ENCODE data around the gene PRKCH.

The PRKCH gene

DNA sequence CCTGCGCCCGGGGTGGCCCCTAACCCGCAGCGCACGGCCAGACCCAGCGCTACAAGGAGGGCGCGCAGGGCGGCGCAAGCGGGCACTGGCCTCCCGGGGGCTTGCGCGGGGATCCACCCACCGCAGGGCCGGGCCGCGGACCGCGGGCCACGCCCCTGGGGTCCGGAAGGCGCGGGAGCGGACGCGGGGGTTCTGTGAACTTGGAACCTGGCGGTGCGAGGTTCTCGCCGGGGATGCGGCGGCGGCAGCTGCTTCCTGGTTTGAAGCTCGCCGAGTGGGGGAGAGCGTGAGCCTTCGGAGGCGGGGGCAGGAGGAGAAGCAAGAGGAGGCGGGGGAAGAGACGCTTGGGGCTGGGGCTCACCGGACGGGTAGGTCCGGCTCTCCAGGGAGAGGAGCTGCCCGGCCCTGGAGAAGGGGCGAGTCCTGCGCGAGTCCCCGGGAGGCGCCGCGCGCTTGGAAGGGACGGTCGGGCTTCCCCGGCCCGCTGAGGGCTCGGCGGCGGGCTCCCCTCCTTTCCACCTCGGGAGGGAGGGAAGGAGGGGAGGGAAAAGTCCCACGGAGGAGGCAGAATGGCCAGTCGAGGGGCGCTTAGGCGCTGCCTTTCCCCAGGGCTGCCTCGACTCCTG, at the start of gene PRKCH:
Gene PRKCH, plus strand, starts transcription at position 195 of the 626 bp plus-strand sequence. CDS start 523 bp downstream, outside the sequence.
- TF ChIP-seq, protein P1, sequence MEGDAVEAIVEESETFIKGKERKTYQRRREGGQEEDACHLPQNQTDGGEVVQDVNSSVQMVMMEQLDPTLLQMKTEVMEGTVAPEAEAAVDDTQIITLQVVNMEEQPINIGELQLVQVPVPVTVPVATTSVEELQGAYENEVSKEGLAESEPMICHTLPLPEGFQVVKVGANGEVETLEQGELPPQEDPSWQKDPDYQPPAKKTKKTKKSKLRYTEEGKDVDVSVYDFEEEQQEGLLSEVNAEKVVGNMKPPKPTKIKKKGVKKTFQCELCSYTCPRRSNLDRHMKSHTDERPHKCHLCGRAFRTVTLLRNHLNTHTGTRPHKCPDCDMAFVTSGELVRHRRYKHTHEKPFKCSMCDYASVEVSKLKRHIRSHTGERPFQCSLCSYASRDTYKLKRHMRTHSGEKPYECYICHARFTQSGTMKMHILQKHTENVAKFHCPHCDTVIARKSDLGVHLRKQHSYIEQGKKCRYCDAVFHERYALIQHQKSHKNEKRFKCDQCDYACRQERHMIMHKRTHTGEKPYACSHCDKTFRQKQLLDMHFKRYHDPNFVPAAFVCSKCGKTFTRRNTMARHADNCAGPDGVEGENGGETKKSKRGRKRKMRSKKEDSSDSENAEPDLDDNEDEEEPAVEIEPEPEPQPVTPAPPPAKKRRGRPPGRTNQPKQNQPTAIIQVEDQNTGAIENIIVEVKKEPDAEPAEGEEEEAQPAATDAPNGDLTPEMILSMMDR (IDR thresholded peaks at IDR 0.05; ENCODE audit: low read depth, low read length): no peak
- peak within 1 kb of the TSS; percentile 53 for H3K4me3 ChIP-seq (ENCODE audit: low read depth, low read length)

DNA sequence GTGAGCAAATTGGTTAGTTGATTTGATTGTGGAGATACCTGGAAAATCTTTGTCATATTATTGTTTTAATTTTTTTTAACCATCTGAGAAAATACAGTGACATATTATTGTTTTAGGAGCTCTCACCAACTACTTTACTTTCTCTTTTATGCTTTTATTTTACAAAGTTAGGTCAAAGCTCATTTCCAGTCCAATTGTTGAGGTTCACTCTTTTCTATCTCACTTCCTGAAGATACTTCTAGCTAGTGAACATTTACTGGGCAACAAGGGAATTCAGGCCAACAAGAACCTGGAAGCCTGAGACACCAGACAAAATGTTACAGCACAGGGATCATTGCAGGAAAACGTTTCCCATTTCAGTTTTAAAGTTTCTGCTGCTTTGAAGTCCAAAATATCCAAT, 44.1 kb upstream of the PRKCH start:
- TF ChIP-seq, protein P1 (IDR thresholded peaks at IDR 0.05; ENCODE audit: low read depth, low read length): no peak
- no peak overlapping the region for H3K4me3 ChIP-seq (ENCODE audit: low read depth, low read length)

DNA sequence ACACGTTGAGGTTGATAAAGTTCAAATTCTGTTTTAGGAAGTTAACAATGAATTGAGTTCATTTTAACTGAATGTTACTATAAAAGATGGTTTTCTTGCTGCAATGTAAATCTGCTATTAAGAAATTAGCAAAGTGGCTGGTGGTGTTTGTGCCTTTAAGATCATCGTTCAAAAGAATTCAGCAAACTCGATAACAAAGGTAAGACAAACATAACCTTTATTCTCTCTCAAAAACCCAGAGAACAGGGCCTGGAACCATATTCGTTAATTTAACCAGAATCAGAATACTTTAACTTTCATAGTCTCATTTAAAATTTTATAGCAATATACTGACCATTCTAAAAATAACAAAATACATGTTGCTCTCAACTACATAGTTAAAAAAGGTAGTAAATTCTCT, 43.6 kb upstream of the PRKCH start:
- TF ChIP-seq, protein P1 (IDR thresholded peaks at IDR 0.05; ENCODE audit: low read depth, low read length): no peak
- H3K4me3 ChIP-seq (ENCODE audit: low read depth, low read length): no peak overlapping the region

DNA sequence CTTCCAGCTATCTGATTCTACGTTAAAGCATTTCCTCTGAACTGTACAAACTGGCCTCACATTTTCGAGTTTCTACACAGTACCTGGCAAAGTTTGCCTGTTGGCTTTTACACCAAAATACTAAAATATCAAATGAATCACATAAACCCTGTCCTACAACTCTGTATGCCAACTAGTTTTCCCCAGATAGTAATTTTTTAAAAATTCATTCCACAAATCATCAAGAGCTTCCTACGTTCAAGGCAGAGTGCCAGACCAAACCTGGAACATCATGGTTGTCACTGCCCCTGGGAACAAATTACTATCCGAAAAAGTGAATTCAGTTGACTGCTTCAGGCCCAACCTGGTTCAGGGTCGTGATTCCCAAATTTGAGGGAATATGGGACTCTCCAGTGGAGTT, 42.3 kb upstream of the PRKCH start:
- TF ChIP-seq, protein P1 (IDR thresholded peaks at IDR 0.05; ENCODE audit: low read depth, low read length): no peak
- no peak overlapping the region for H3K4me3 ChIP-seq (ENCODE audit: low read depth, low read length)

DNA sequence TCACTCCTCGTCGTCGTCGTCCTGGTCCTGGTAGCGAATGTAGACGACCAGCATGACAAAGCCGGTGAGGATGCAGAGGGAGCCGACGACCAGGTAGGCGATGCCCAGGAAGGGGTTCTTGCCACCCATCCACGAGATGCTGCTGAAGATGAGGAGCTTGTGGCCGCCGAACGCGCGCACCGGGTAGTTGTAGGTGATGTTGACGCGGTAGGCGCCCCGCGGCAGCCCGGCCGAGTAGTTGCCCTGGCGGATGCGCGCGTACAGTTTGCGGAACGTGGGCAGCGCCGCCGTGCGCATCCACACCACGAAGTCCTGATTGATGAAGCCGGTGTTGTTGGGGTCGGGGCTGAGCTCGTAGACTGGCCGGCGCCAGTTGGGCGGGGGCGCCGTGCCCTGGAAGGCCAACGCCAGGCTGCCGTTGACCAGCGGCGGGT, 41.3 kb upstream of the PRKCH start:
- H3K4me3 ChIP-seq (ENCODE audit: low read depth, low read length): no peak overlapping the region
- TF ChIP-seq, protein P1 (IDR thresholded peaks at IDR 0.05; ENCODE audit: low read depth, low read length): no peak

DNA sequence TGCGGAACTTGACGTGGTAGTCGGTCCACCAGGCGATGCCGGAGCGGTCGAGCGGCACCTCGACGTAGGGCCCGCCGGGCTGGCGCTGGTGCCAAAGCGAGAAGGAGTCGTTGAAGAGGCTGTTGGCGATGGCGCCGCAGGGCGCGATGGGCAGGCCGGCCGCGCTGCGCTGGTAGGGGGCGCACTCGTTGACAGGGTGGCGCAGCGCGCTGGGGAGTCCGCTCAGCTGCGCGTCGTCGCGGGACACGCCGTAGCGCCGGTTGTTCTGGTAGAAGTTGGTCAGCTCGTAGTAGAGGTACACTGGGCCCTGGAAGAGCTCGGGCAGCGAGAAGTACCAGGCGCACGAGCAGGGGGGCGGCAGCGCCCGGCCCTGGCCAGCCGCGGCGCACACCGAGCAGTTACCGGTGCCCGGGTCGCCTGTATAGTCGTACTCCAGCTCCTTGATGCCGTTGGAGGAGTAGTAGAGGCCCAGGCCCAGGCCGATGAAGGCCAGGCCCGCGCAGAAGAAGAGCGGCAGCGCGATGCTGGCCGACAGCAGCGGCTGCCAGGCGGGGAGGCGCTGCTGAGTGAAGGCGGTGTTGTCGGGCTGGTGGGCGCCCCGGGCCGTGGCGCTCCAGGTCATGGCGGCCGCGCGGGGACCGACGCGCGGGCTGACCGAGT, 40.7 kb upstream of the PRKCH start:
- peak overlapping the region; percentile 40 for H3K4me3 ChIP-seq (ENCODE audit: low read depth, low read length)
- TF ChIP-seq, protein P1 (IDR thresholded peaks at IDR 0.05; ENCODE audit: low read depth, low read length): 0 out of 2 replicates have a peak, but pooled peaks have one; percentile 8

Measured in WI38 (cell line).